ENCODE data around the gene TBPL2. TPM values are rescaled to one million over a fixed set of nuclear protein-coding genes. Genes with fewer than 3 reads are reported as not detected.

TBPL2 gene
- total RNA-seq, 2 donors from 2014 or later, result 0.12 TPM; not detected in 1

- no peaks in the 10 kb centered on the region for H3K36me3 ChIP-seq
- DNase-seq, result no peak
- no peak overlapping the region for H3K9ac ChIP-seq (ENCODE audit: low read depth in 2 of 2, low read length in 2 of 2)
- H3K27me3 ChIP-seq, result no peaks in the 10 kb centered on the region
- H3K4me3 ChIP-seq, result no peak overlapping the region
- no peaks in the 10 kb centered on the region for H3K9me3 ChIP-seq
- no peak for TF ChIP-seq CTCF (IDR thresholded peaks at IDR 0.05)
- H3K4me1 ChIP-seq, result no peaks in the 10 kb centered on the region
- intact Hi-C loops (cut with DNase I), result loop anchor here (10.0 kb wide), 1 partner anchor 49 kb away; the partner anchor contains the start of gene ATG14
- no peak overlapping the region for H3K27ac ChIP-seq
Measured at GRCh38 chr14:55366271-55366670, 74.1 kb downstream of the TBPL2 start.

Other genes with a start within 250 kb of the TBPL2 start
- 10 to 100 TPM; 10.5 to 35.9 TPM for gene DLGAP5, start 249.0 kb downstream of the TBPL2 start, total RNA-seq
- 10 to 100 TPM; 39.8 to 70.9 TPM for gene FBXO34, start 169.2 kb downstream of the TBPL2 start, total RNA-seq
- 1 to 10 TPM; 5.4 to 7.2 TPM for gene ATG14, start 28.8 kb downstream of the TBPL2 start, total RNA-seq
- 100 to 1,000 TPM; 149 to 264 TPM for gene KTN1, start 139.6 kb upstream of the TBPL2 start, total RNA-seq